Keratinocyte (primary cell): ENCODE measurements around the gene FXYD5. TPM values are rescaled to one million over a fixed set of nuclear protein-coding genes. Genes with fewer than 3 reads are reported as not detected.

Experiments
- DNase-seq: peaks from one replicate; pipeline ENCODE4 v3.0.0-alpha.2; 2011; ENCODE audit warnings: low read depth, missing footprints, low spot score
- FAIRE-seq: peaks from 2 replicates; lab custom pipeline; 2011; peaks lifted over from hg19 to GRCh38; lab: Jason Lieb, UNC
- H2AFZ ChIP-seq: 2 replicates; pipeline ENCODE4 v1.6.0; 2012; ENCODE audit warnings: low read length, control low read depth, inconsistent platforms; ENCODE audit not compliant: control insufficient read depth
- H3K27ac ChIP-seq: 2 replicates; pipeline ENCODE4 v1.5.1; 2011; ENCODE audit warnings: low read length; ENCODE audit not compliant: control insufficient read depth, insufficient read depth
- H3K27me3 ChIP-seq: 3 replicates; pipeline ENCODE4 v1.6.0; 2011; ENCODE audit warnings: low read length; ENCODE audit not compliant: control insufficient read depth, insufficient read depth; ENCODE audit errors: extremely low read depth
- H3K36me3 ChIP-seq, 2 experiments: 2 replicates in 1 of 2; 3 replicates in 1 of 2; pipeline ENCODE4 v1.5.1; 2011; ENCODE audit warnings: low read length in 2 of 2, mild to moderate bottlenecking in 1 of 2; ENCODE audit not compliant: control insufficient read depth in 2 of 2, insufficient read depth in 2 of 2; ENCODE audit errors: extremely low read depth in 1 of 2
- H3K4me1 ChIP-seq: 3 replicates; pipeline ENCODE4 v1.5.1; 2011; ENCODE audit warnings: low read length; ENCODE audit not compliant: control insufficient read depth, insufficient read depth; ENCODE audit errors: extremely low read depth
- H3K4me2 ChIP-seq: 3 replicates; pipeline ENCODE4 v1.6.0; 2011; ENCODE audit warnings: low read depth, low read length; ENCODE audit not compliant: control insufficient read depth, insufficient read depth; ENCODE audit errors: extremely low read depth
- H3K4me3 ChIP-seq, 3 experiments: fragments of 200-600 bp in 1 of 3; sonication (generic) in 1 of 3; 2 replicates in 2 of 3; 3 replicates in 1 of 3; pipeline ENCODE4 v1.5.1; 2011 to 2016; ENCODE audit warnings: low read length in 3 of 3, mild to moderate bottlenecking in 3 of 3, control low read depth in 2 of 3, inconsistent platforms in 1 of 3, low read depth in 1 of 3, mixed read lengths in 1 of 3, mixed run types in 1 of 3, moderate library complexity in 1 of 3; ENCODE audit not compliant: control insufficient read depth in 2 of 3, insufficient read depth in 2 of 3; ENCODE audit errors: extremely low read depth in 1 of 3
- H3K79me2 ChIP-seq: 2 replicates; pipeline ENCODE4 v1.6.0; 2012; ENCODE audit warnings: low read length; ENCODE audit not compliant: control insufficient read depth, insufficient read depth
- H3K9ac ChIP-seq: 3 replicates; pipeline ENCODE4 v1.6.0; 2011; ENCODE audit warnings: low read length; ENCODE audit not compliant: control insufficient read depth, insufficient read depth; ENCODE audit errors: extremely low read depth
- H3K9me1 ChIP-seq: 3 replicates; pipeline ENCODE4 v1.6.0; 2011; ENCODE audit warnings: low read length; ENCODE audit not compliant: control insufficient read depth, insufficient read depth; ENCODE audit errors: extremely low read depth
- H3K9me3 ChIP-seq: 2 replicates; pipeline ENCODE4 v1.5.1; 2012; ENCODE audit warnings: low read depth, low read length; ENCODE audit not compliant: control insufficient read depth
- H4K20me1 ChIP-seq: 3 replicates; pipeline ENCODE4 v1.6.0; 2011; ENCODE audit warnings: low read length; ENCODE audit not compliant: control insufficient read depth, insufficient read depth; ENCODE audit errors: extremely low read depth
- EZH2 ChIP-seq: IDR thresholded peaks from one replicate; pipeline ENCODE4 v1.6.1; 2012; ENCODE audit warnings: inconsistent platforms, mild to moderate bottlenecking, low read length, moderate library complexity
- dilution Hi-C: fragments of 300-500 bp; cut with MboI; formaldehyde crosslinking; loops from one replicate; pipeline ENCODE4 v1.7.0; 2020; ENCODE audit warnings: low sequenced_read_pairs; ENCODE audit not compliant: extremely low pct_ligation_motif_present
- polyA plus RNA-seq, 5 experiments: library from polyadenylated mRNA; depleted of rRNA in 3 of 5; stranded (reverse) in 3 of 5; stranded (forward) in 1 of 5; unstranded in 1 of 5; fragments of >200 nt; gene quantifications; 1 replicate in 1 of 5; 2 replicates in 3 of 5; 3 replicates in 1 of 5; pipeline versions ENCODE4 v1.2.1 to v1.2.3, GENCODE V29; 2011 to 2012; ENCODE audit warnings: missing spikeins in 2 of 5, low read depth in 1 of 5, low replicate concordance in 1 of 5
- TF ChIP-seq, protein P1 (sequence below), 3 experiments: IDR thresholded peaks in 1 of 3; conservative IDR thresholded peaks in 1 of 3; optimal IDR thresholded peaks in 1 of 3; 2 replicates in 2 of 3; 3 replicates in 1 of 3; pipeline versions ENCODE3 to v1.5.1; 2011; ENCODE audit warnings: low read length in 3 of 3, mild to moderate bottlenecking in 3 of 3, moderate library complexity in 2 of 3, control low read depth in 1 of 3, inconsistent platforms in 1 of 3; ENCODE audit not compliant: insufficient read depth in 2 of 3; ENCODE audit errors: extremely low read depth in 1 of 3

The FXYD5 gene
- polyA plus RNA-seq, 1 donor (not counting 4 experiments of a cell fraction or from before 2014, with no cell fraction given) = 122 TPM

DNA sequence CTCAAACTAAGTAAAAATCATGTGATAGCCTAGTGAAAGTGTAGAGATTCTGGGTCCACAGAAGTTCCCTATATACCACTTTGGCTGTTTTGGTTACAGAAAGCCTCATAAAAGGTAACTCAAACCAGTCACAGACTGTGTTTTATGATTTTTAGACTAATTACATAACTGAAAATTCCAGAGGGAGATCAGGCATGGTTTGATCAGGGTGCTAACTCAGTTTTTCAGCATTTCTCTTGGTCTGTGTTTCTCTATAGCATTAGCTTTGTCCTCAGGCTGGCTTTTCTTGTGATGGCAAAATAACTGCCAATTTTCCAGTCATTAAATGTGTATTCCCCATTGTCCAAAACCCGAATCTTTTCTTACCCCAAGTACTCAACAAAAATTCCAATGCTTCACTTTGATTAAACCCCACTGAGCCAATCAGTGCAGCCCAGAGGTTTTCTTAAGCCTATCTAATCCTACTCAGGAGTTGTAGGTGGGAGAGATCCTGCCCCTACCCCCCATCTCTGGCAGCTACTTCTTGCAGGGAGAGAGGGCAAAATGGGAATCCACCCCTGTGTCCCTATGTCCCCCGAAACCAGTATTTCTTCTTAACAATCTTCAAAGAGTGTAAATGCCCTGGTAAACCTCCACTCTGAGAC is 47.5 kb upstream of the FXYD5 start:
- Histone ChIP-seq H3K27ac (peak overlapping the region; percentile 80), H3K9ac (peak overlapping the region; percentile 55), H3K4me2 (peak overlapping the region; percentile 49), H2AFZ (peak overlapping the region; percentile 66), H3K9me1 (no peaks in the 10 kb centered on the region), H3K79me2 (no peaks in the 10 kb centered on the region), H3K27me3 (no peaks in the 10 kb centered on the region), H3K4me1 (peaks cover 36% of the 10 kb centered on the region), H3K9me3 (no peaks in the 10 kb centered on the region), H3K36me3 (no peaks in the 10 kb centered on the region), H3K4me3 (no peak overlapping the region), H4K20me1 (no peaks in the 10 kb centered on the region)
- TF ChIP-seq, protein P1, sequence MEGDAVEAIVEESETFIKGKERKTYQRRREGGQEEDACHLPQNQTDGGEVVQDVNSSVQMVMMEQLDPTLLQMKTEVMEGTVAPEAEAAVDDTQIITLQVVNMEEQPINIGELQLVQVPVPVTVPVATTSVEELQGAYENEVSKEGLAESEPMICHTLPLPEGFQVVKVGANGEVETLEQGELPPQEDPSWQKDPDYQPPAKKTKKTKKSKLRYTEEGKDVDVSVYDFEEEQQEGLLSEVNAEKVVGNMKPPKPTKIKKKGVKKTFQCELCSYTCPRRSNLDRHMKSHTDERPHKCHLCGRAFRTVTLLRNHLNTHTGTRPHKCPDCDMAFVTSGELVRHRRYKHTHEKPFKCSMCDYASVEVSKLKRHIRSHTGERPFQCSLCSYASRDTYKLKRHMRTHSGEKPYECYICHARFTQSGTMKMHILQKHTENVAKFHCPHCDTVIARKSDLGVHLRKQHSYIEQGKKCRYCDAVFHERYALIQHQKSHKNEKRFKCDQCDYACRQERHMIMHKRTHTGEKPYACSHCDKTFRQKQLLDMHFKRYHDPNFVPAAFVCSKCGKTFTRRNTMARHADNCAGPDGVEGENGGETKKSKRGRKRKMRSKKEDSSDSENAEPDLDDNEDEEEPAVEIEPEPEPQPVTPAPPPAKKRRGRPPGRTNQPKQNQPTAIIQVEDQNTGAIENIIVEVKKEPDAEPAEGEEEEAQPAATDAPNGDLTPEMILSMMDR (optimal IDR thresholded peaks at IDR 0.05 in 1 of 3, IDR thresholded peaks at IDR 0.05 in 1 of 3, conservative IDR thresholded peaks at IDR 0.05 in 1 of 3; ENCODE audit: extremely low read depth in 1 of 3, insufficient read depth in 2 of 3, low read length in 3 of 3) = no peak
- no peak for TF ChIP-seq EZH2
- FAIRE-seq = peak; percentile 9
- dilution Hi-C loops = no loop called here
- DNase-seq = no peak

DNA sequence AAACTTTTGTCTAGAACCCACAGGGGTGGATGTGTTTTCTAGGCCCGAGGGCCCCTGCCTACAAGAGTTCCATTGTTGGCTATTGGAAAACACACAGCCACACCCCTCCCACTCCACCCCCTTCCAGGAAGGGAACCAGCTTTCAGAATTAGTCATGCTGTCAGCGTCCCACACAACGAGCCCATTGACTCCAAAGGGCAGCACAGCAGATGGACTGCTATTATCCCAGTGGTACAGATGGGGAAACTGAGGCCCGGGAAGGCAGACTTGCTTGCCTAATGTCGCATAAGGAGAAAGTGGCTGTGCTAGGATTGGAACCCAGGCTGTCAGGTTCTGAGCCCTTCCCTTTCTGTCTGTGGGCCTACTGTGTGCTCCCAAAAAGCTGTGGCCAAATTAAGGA is 47.0 kb upstream of the FXYD5 start:
- FAIRE-seq = peak; percentile 89

More for the DNA sequence above, 47.0 kb upstream of the FXYD5 start:
- H3K9ac ChIP-seq = peak overlapping the region; percentile 55
- dilution Hi-C loops = no loop called here
- H2AFZ ChIP-seq = peak overlapping the region; percentile 66
- no peaks in the 10 kb centered on the region for H3K79me2 ChIP-seq
- no peaks in the 10 kb centered on the region for H3K36me3 ChIP-seq
- TF ChIP-seq EZH2 = no peak
- TF ChIP-seq, protein P1 (optimal IDR thresholded peaks at IDR 0.05 in 1 of 3, IDR thresholded peaks at IDR 0.05 in 1 of 3, conservative IDR thresholded peaks at IDR 0.05 in 1 of 3; ENCODE audit: extremely low read depth in 1 of 3, insufficient read depth in 2 of 3, low read length in 3 of 3) = no peak
- no peaks in the 10 kb centered on the region for H3K9me3 ChIP-seq
- no peak overlapping the region for H3K4me3 ChIP-seq
- H3K4me1 ChIP-seq = peaks cover 36% of the 10 kb centered on the region
- no peaks in the 10 kb centered on the region for H3K27me3 ChIP-seq
- peak overlapping the region; percentile 80 for H3K27ac ChIP-seq
- no peaks in the 10 kb centered on the region for H3K9me1 ChIP-seq
- peak; percentile 66 for DNase-seq
- no peaks in the 10 kb centered on the region for H4K20me1 ChIP-seq
- H3K4me2 ChIP-seq = peak overlapping the region; percentile 49
